ENCODE results near the gene RARG. TPM values are rescaled to one million over a fixed set of nuclear protein-coding genes. Genes with fewer than 3 reads are reported as not detected.
A peak's percentile ranks its signal among the peaks of the same experiment; 100 is the strongest.

The RARG gene
- total RNA-seq, 2 donors from 2014 or later = 57.6 to 57.8 TPM

GRCh38 chr12:53217931-53218307 is 14.1 kb downstream of the RARG start:
- Mint-ChIP-seq H3K27me3 (no peaks in the 10 kb centered on the region), H3K27ac (peak overlapping the region; percentile 99), H3K4me1 (peaks cover 67% of the 10 kb centered on the region), H3K4me3 (peak overlapping the region; percentile 100), H3K36me3 (ENCODE audit: low read depth) (peaks cover 6% of the 10 kb centered on the region)
- DNase-seq = no peak
- ATAC-seq = no peak
- H3K9me3 ChIP-seq (ENCODE audit: control insufficient read depth, low read length, poor library complexity, severe bottlenecking) = no peaks in the 10 kb centered on the region

- H3K9me3 ChIP-seq (ENCODE audit: control insufficient read depth, low read length, poor library complexity, severe bottlenecking) = no peaks in the 10 kb centered on the region
- Mint-ChIP-seq H3K4me3 (peak overlapping the region; percentile 100), H3K36me3 (ENCODE audit: low read depth) (peaks cover 6% of the 10 kb centered on the region), H3K27ac (peak overlapping the region; percentile 99), H3K27me3 (no peaks in the 10 kb centered on the region), H3K4me1 (peaks cover 61% of the 10 kb centered on the region)
- DNase-seq (no peak), ATAC-seq (no peak)
Observed at GRCh38 chr12:53217051-53217930, 14.7 kb downstream of the RARG start.

DNA sequence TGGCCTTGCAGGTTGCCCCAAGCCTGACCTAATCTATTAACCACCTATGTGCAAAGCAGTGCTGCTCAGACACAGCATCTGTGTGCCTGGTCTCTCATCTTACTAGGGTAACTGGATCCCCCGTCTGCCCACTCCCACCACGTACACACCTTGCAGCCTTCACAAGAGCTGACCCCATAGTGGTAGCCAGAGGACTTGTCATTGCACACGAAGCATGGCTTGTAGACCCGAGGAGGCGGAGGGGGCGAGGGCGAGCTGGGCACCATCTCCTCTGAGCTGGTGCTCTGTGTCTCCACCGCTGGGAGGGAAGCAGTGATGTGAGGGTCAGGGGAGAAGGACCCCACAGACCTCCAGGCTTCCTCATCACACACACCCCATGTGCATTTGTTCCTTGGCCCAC is 16.5 kb downstream of the RARG start:
- H3K4me3 Mint-ChIP-seq = no peak overlapping the region
- ATAC-seq = no peak
- H3K4me1 Mint-ChIP-seq = peaks cover 63% of the 10 kb centered on the region
- peak overlapping the region; percentile 99 for H3K27ac Mint-ChIP-seq
- no peaks in the 10 kb centered on the region for H3K27me3 Mint-ChIP-seq
- peaks cover 10% of the 10 kb centered on the region for H3K36me3 Mint-ChIP-seq (ENCODE audit: low read depth)
- no peaks in the 10 kb centered on the region for H3K9me3 ChIP-seq (ENCODE audit: control insufficient read depth, low read length, poor library complexity, severe bottlenecking)
- no peak for DNase-seq

DNA sequence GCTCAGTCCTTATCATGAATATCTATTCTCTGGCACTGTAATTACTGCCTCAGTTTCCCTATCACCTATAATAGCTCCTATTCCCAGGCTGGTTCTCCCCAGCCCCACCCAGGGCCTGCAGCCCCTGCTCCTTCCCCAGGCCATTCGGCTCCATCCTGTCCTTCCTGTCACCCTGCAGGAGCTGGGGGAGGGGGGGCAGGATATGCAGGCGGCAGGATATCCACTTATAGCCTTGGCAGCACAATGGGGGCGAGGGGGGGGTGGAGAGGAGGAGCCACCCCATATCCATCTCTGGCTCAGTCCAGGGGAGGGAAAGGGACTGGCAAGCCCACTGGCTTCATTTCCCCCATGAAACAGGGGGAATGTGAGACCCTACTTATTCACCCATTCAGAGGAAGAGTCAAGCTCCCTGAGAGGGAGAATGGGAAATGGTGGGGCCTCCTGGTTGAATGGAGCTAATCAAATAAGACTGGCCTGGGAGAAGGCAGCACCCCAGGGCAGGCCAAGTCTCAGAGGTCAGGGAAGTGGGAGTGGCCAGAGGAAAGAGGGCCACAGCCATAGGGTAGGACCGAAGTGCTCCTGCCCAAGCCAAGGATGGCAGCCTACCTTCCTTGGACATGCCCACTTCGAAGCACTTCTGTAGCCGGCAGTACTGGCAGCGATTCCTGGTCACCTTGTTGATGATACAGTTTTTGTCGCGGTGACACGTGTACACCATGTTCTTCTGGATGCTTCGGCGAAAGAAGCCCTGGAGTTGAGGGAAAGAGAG is 17.1 kb downstream of the RARG start:
- no peak for DNase-seq
- ATAC-seq = no peak
- Mint-ChIP-seq H3K4me1 (peaks cover 66% of the 10 kb centered on the region), H3K36me3 (ENCODE audit: low read depth) (peaks cover 10% of the 10 kb centered on the region), H3K27me3 (no peaks in the 10 kb centered on the region), H3K4me3 (no peak overlapping the region), H3K27ac (peak overlapping the region; percentile 82)
- no peaks in the 10 kb centered on the region for H3K9me3 ChIP-seq (ENCODE audit: control insufficient read depth, low read length, poor library complexity, severe bottlenecking)

DNA sequence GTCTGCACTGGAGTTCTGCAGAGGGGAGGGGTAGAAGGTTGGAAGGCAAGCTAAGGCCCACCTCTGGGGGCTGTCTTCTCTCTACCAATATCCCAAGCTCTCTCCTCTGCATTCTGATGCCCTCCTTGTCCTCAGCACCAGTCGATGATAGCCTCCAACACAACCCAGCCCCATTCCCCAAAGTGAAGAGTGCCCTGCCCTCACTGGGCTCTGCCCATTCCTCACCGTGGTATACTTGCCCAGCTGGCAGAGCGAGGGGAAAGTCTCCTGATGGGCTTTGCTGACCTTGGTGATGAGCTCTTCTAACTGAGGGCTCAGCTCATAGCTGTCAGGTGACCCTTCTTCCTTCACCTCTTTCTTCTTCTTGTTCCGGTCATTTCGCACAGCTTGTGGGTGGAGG is 17.8 kb downstream of the RARG start:
- H3K27me3 Mint-ChIP-seq = no peaks in the 10 kb centered on the region
- peak overlapping the region; percentile 82 for H3K27ac Mint-ChIP-seq
- DNase-seq (no peak), ATAC-seq (no peak)
- peaks cover 65% of the 10 kb centered on the region for H3K4me1 Mint-ChIP-seq
- peaks cover 5% of the 10 kb centered on the region for H3K36me3 Mint-ChIP-seq (ENCODE audit: low read depth)
- H3K4me3 Mint-ChIP-seq = no peak overlapping the region
- no peaks in the 10 kb centered on the region for H3K9me3 ChIP-seq (ENCODE audit: control insufficient read depth, low read length, poor library complexity, severe bottlenecking)

GRCh38 chr12:53213348-53213747 is 18.7 kb downstream of the RARG start:
- DNase-seq (peak; percentile 70 to 80 (median 76)), ATAC-seq (peak; percentile 80)
- no peaks in the 10 kb centered on the region for H3K9me3 ChIP-seq (ENCODE audit: control insufficient read depth, low read length, poor library complexity, severe bottlenecking)
- Mint-ChIP-seq H3K27ac (peak overlapping the region; percentile 82), H3K4me1 (peaks cover 71% of the 10 kb centered on the region), H3K4me3 (peak overlapping the region; percentile 53), H3K36me3 (ENCODE audit: low read depth) (peaks cover 4% of the 10 kb centered on the region), H3K27me3 (no peaks in the 10 kb centered on the region)

GRCh38 chr12:53212931-53213330 is 19.1 kb downstream of the RARG start:
- ATAC-seq (peak; percentile 2), DNase-seq (no peak)
- Mint-ChIP-seq H3K4me1 (peaks cover 73% of the 10 kb centered on the region), H3K27ac (peak overlapping the region; percentile 82), H3K4me3 (peak overlapping the region; percentile 53), H3K27me3 (no peaks in the 10 kb centered on the region), H3K36me3 (ENCODE audit: low read depth) (peaks cover 4% of the 10 kb centered on the region)
- no peaks in the 10 kb centered on the region for H3K9me3 ChIP-seq (ENCODE audit: control insufficient read depth, low read length, poor library complexity, severe bottlenecking)

DNA sequence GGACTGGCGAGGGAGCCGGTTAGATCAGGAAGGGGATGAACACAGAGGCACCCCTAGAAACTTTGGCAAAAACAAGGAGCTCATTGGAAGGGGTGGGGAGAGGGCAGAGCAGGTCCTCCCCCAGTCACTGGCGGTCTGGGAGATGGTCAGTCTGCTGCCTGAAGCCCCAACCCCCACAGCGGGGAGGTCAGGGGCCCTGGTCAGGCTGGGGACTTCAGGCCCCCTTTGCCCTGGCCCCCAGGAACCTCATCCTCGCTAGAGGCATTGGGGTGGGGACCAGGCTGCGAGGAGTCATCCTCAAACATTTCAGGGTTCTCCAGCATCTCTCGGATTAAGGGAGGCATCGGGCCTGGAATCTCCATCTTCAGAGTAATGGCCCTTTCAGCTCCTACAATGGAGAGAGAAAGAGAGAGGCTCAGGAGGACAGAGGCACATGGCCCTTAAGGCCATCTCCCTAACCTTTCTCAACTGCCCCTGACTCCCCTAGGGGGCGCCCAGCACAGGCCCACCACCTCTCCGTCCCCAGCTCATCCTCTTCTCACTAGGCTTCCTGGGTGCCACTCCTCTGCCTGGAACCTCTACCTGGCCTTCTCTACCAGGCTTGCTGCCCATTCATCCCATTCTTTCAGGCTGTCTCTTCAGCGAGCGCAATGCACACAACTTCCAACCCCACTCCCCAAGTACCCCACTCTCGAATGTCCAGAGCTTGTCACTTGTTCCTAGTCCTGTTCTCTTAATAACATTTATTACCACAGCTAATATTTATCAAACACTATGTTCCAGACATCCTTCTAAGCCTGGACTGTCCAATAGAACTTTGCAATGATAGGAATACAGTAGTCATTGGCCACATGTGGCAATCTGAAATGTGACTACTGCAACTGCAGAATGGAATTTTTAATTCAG is 20.3 kb downstream of the RARG start:
- Mint-ChIP-seq H3K36me3 (ENCODE audit: low read depth) (peaks cover 4% of the 10 kb centered on the region), H3K27me3 (no peaks in the 10 kb centered on the region), H3K4me1 (peaks cover 74% of the 10 kb centered on the region), H3K27ac (peak overlapping the region; percentile 63), H3K4me3 (peak overlapping the region; percentile 59)
- DNase-seq (no peak), ATAC-seq (no peak)
- H3K9me3 ChIP-seq (ENCODE audit: control insufficient read depth, low read length, poor library complexity, severe bottlenecking) = no peaks in the 10 kb centered on the region

GRCh38 chr12:53210843-53211242 is 21.2 kb downstream of the RARG start:
- Mint-ChIP-seq H3K27ac (peak overlapping the region; percentile 63), H3K4me3 (no peak overlapping the region), H3K27me3 (no peaks in the 10 kb centered on the region), H3K36me3 (ENCODE audit: low read depth) (peaks cover 7% of the 10 kb centered on the region), H3K4me1 (peaks cover 74% of the 10 kb centered on the region)
- DNase-seq = no peak
- no peaks in the 10 kb centered on the region for H3K9me3 ChIP-seq (ENCODE audit: control insufficient read depth, low read length, poor library complexity, severe bottlenecking)
- no peak for ATAC-seq

- H3K27ac Mint-ChIP-seq = peak overlapping the region; percentile 97
- ATAC-seq (peak; percentile 17), DNase-seq (no peak)
- H3K27me3 Mint-ChIP-seq = no peaks in the 10 kb centered on the region
- peaks cover 7% of the 10 kb centered on the region for H3K36me3 Mint-ChIP-seq (ENCODE audit: low read depth)
- peaks cover 71% of the 10 kb centered on the region for H3K4me1 Mint-ChIP-seq
- H3K4me3 Mint-ChIP-seq = peak overlapping the region; percentile 92
- H3K9me3 ChIP-seq (ENCODE audit: control insufficient read depth, low read length, poor library complexity, severe bottlenecking) = no peaks in the 10 kb centered on the region
Observed at GRCh38 chr12:53208877-53209463, 23.0 kb downstream of the RARG start.

DNA sequence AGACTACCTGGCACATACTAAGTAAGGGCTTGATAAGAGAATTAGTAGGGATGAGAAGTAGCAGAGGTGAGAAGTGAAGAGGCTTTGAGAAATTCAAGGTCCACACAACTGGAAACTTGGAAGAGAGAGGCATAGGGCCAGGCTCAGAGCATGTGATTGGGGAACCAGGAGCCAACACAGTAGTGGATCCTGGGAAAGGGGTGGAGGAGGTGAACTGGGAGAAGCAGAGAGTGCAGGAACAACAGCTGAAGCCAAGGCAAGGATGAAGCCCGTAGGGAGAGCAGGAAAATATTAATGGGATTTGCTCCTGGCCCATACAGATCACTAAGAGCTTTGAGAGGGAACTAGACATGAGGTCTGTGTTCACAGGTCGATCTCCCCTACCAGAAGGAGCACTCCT is 23.6 kb downstream of the RARG start:
- Mint-ChIP-seq H3K36me3 (ENCODE audit: low read depth) (peaks cover 7% of the 10 kb centered on the region), H3K4me1 (peaks cover 71% of the 10 kb centered on the region), H3K27ac (peak overlapping the region; percentile 97), H3K4me3 (peak overlapping the region; percentile 92), H3K27me3 (no peaks in the 10 kb centered on the region)
- H3K9me3 ChIP-seq (ENCODE audit: control insufficient read depth, low read length, poor library complexity, severe bottlenecking) = no peaks in the 10 kb centered on the region
- ATAC-seq (no peak), DNase-seq (no peak)

GRCh38 chr12:53207042-53207441 is 25.0 kb downstream of the RARG start, which contains the start of gene ITGB7:
Gene ITGB7, minus strand, starts transcription at chr12:53207251. Its CDS starts 6,808 bp downstream, at chr12:53200443.
- H3K4me1 Mint-ChIP-seq = peaks cover 70% of the 10 kb centered on the region
- ATAC-seq (peak; percentile 85), DNase-seq (peak; percentile 37 to 48 (median 47))

More at GRCh38 chr12:53207042-53207441, 25.0 kb downstream of the RARG start, which contains the start of gene ITGB7:
- no peaks in the 10 kb centered on the region for H3K9me3 ChIP-seq (ENCODE audit: control insufficient read depth, low read length, poor library complexity, severe bottlenecking)
- peaks cover 6% of the 10 kb centered on the region for H3K36me3 Mint-ChIP-seq (ENCODE audit: low read depth)
- H3K4me3 Mint-ChIP-seq = peak within 1 kb of the TSS; percentile 99
- H3K27me3 Mint-ChIP-seq = no peaks in the 10 kb centered on the region
- H3K27ac Mint-ChIP-seq = peak within 1 kb of the TSS; percentile 97

Data from T-helper 17 cell (primary cell).